MM.1S (cell line): Measurements from ENCODE around the gene APBB1IP.
"Not testable (repeated sequence)": the region's sequence is repeated elsewhere in the genome, so short reads cannot be mapped to it uniquely, and the experiment has no call there.

Experiments used
- DNase-seq: peaks from one replicate; pipeline ENCODE4 v3.0.0-alpha.2; 2015
- H2AFZ ChIP-seq: fragments of 300-600 bp; sonication (generic); 2 replicates; pipeline ENCODE4 v1.6.0; 2016; ENCODE audit warnings: antibody characterized with exemption, low read length
- H3F3A ChIP-seq: fragments of 300-600 bp; sonication (generic); 2 replicates; pipeline ENCODE4 v1.6.1; 2016; ENCODE audit warnings: mild to moderate bottlenecking, antibody characterized with exemption, low read length, moderate library complexity, mixed read lengths; ENCODE audit not compliant: insufficient read depth
- H3K27ac ChIP-seq: fragments of 300-600 bp; sonication (generic); 2 replicates; pipeline ENCODE4 v1.5.1; 2016; ENCODE audit warnings: mild to moderate bottlenecking, low read length
- H3K27me3 ChIP-seq: fragments of 300-600 bp; sonication (generic); replicated peaks from 2 replicates; pipeline ENCODE4 v1.6.0; 2016; ENCODE audit warnings: low read length; ENCODE audit not compliant: insufficient read depth
- H3K36me3 ChIP-seq: fragments of 300-600 bp; sonication (generic); replicated peaks from 2 replicates; pipeline ENCODE4 v1.6.1; 2016; ENCODE audit warnings: mild to moderate bottlenecking, low read length, mixed read lengths; ENCODE audit not compliant: insufficient read depth
- H3K4me1 ChIP-seq: fragments of 300-600 bp; sonication (generic); 2 replicates; pipeline ENCODE4 v1.6.1; 2016; ENCODE audit warnings: low read length, mixed read lengths
- H3K4me2 ChIP-seq: fragments of 300-600 bp; sonication (generic); 2 replicates; pipeline ENCODE4 v1.6.0; 2016; ENCODE audit warnings: low read depth, low read length
- H3K4me3 ChIP-seq: fragments of 300-600 bp; sonication (generic); 2 replicates; pipeline ENCODE4 v1.5.1; 2016; ENCODE audit warnings: low read length, mixed read lengths
- H3K79me2 ChIP-seq: fragments of 300-600 bp; sonication (generic); 2 replicates; pipeline ENCODE4 v1.6.1; 2016; ENCODE audit warnings: mixed run types, low read length, mixed read lengths
- H3K9ac ChIP-seq: fragments of 300-600 bp; sonication (generic); 2 replicates; pipeline ENCODE4 v1.6.1; 2016; ENCODE audit warnings: low read length, mixed read lengths
- H3K9me2 ChIP-seq: fragments of 300-600 bp; sonication (generic); replicated peaks from 2 replicates; pipeline ENCODE4 v1.6.1; 2016; ENCODE audit warnings: mild to moderate bottlenecking, low read length, mixed read lengths; ENCODE audit not compliant: insufficient read depth
- H3K9me3 ChIP-seq: fragments of 300-600 bp; sonication (generic); replicated peaks from 2 replicates; pipeline ENCODE4 v1.6.1; 2016; ENCODE audit warnings: mild to moderate bottlenecking, low read length, mixed read lengths; ENCODE audit not compliant: insufficient read depth
- H4K20me1 ChIP-seq: fragments of 300-600 bp; sonication (generic); 2 replicates; pipeline ENCODE4 v1.6.1; 2016; ENCODE audit warnings: mild to moderate bottlenecking, low read length, moderate library complexity, mixed read lengths; ENCODE audit not compliant: insufficient read depth
- EZH2 ChIP-seq: fragments of 300-600 bp; sonication (generic); optimal IDR thresholded peaks from 2 replicates; pipeline ENCODE3; 2017; ENCODE audit warnings: low read depth, mild to moderate bottlenecking, antibody characterized with exemption, low read length, mixed read lengths
- EZH2phosphoT487 ChIP-seq: fragments of 300-600 bp; sonication (generic); IDR thresholded peaks from 2 replicates; pipeline ENCODE4 v1.6.1; 2018; ENCODE audit warnings: antibody characterized with exemption, low read length
- TF ChIP-seq, protein P1 (sequence below): fragments of 300-600 bp; sonication (generic); IDR thresholded peaks from 2 replicates; pipeline ENCODE4 v1.5.1; 2016; ENCODE audit warnings: antibody characterized with exemption, low read length, mixed read lengths

Gene APBB1IP

DNA sequence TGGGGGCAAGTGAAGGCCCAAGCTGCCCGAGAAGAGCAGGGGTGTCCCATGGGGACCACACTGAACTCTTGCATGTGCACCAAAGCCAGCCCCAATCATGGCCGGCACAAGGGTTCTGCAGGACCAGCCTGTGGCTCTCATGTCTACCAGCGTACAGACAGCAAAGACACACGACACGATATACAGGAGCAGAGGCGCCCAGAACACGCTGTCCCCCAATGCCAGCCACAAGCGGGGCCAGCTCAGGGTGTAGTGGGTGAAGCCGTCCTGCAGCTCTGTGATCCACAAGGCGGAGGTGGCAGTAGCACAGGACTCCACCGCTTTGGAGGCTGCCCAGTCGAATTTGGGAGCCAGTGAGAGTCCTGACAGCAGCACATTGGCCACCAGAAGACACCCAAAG lies 150.5 kb downstream of the APBB1IP start:
- Histone ChIP-seq H3K4me2 (no peak overlapping the region), H4K20me1 (no peaks in the 10 kb centered on the region), H3K4me1 (no peaks in the 10 kb centered on the region), H3K9ac (no peak overlapping the region), H3K4me3 (no peak overlapping the region), H3K9me3 (no peaks in the 10 kb centered on the region), H3K36me3 (no peaks in the 10 kb centered on the region), H3F3A (no peaks in the 10 kb centered on the region), H2AFZ (no peak overlapping the region), H3K9me2 (no peaks in the 10 kb centered on the region), H3K27ac (no peak overlapping the region), H3K27me3 (no peaks in the 10 kb centered on the region), H3K79me2 (no peaks in the 10 kb centered on the region)
- no peak for DNase-seq
- TF ChIP-seq EZH2phosphoT487, result no peak
- TF ChIP-seq, protein P1, sequence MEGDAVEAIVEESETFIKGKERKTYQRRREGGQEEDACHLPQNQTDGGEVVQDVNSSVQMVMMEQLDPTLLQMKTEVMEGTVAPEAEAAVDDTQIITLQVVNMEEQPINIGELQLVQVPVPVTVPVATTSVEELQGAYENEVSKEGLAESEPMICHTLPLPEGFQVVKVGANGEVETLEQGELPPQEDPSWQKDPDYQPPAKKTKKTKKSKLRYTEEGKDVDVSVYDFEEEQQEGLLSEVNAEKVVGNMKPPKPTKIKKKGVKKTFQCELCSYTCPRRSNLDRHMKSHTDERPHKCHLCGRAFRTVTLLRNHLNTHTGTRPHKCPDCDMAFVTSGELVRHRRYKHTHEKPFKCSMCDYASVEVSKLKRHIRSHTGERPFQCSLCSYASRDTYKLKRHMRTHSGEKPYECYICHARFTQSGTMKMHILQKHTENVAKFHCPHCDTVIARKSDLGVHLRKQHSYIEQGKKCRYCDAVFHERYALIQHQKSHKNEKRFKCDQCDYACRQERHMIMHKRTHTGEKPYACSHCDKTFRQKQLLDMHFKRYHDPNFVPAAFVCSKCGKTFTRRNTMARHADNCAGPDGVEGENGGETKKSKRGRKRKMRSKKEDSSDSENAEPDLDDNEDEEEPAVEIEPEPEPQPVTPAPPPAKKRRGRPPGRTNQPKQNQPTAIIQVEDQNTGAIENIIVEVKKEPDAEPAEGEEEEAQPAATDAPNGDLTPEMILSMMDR, result no peak
- TF ChIP-seq EZH2, result no peak

DNA sequence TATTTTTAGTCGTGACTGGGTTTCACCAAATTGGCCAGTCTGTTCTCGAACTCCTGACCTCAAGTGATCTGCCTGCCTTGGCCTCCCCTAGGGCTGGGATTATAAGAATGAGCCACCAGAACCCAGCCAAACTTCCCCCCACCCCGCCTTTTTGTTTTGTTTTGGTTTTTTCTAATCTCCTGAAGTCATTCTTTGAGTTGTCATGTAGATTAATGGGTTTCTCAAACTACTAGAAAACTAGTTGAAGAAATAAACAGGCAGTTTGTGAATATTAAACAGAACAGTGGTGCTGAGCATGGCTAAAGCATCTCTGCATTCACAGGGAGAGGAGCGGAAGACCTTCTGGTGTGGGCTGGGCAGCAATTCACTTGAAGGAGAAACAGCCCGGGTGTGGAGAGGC lies 151.7 kb downstream of the APBB1IP start:
- H3K9me3 ChIP-seq, H3F3A ChIP-seq, H3K4me2 ChIP-seq, DNase-seq, H3K4me3 ChIP-seq, H3K36me3 ChIP-seq, H4K20me1 ChIP-seq, H3K9ac ChIP-seq, H3K9me2 ChIP-seq, H3K27ac ChIP-seq, H3K79me2 ChIP-seq, H3K4me1 ChIP-seq, H2AFZ ChIP-seq, H3K27me3 ChIP-seq: not testable (repeated sequence)

DNA sequence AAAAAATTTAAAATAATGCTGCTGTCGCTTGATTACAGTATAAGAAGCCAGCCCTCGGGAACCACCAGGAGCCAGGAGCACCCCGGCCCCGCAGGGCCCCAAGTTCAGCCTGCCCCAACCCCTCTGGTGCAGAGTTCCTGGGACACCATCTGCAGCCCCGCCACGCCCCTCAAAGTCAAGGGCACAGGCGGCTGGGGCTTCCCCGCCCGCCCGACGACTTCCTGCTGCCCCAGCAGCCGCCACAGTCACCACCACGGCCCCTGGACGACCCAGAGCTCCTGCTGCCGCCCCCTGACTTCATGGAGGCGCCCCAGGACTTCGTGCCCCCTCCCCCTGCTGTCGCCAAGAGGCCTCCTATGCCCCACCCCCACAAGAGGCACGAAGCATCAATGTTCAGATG lies 155.8 kb downstream of the APBB1IP start:
- Histone ChIP-seq H3K4me2 (no peak overlapping the region), H3F3A (no peaks in the 10 kb centered on the region), H3K9me3 (no peaks in the 10 kb centered on the region), H3K4me1 (no peaks in the 10 kb centered on the region), H4K20me1 (no peaks in the 10 kb centered on the region), H3K36me3 (no peaks in the 10 kb centered on the region), H3K9ac (no peak overlapping the region), H3K79me2 (no peaks in the 10 kb centered on the region), H3K27ac (no peak overlapping the region), H3K27me3 (no peaks in the 10 kb centered on the region), H3K4me3 (no peak overlapping the region), H3K9me2 (no peaks in the 10 kb centered on the region), H2AFZ (no peak overlapping the region)
- no peak for DNase-seq
- TF ChIP-seq EZH2 (no peak), EZH2phosphoT487 (no peak)
- TF ChIP-seq, protein P1, result no peak

DNA sequence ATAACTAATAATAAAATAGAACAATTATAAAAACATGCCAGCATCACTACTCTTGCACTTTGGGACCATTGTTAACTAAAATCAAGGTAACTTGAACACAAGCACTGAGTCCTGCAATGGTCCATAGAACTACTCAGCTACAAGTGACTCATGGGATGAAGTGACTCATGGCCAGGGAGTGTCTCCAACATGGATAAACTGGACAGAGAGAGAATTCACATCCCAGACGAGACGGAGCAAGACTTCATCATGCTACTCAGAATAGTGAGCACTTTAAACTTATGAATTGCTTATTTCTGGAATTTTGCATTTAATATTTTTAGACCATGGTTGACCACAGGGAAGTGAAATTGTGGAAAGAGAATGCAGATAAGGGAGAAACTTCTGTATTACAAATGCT lies 165.1 kb downstream of the APBB1IP start:
- H3K9me3 ChIP-seq, H3K9ac ChIP-seq, H3K27me3 ChIP-seq, H3K4me2 ChIP-seq, H3K36me3 ChIP-seq, H3F3A ChIP-seq, H3K9me2 ChIP-seq, H3K4me3 ChIP-seq, H3K27ac ChIP-seq, H4K20me1 ChIP-seq, DNase-seq, H3K4me1 ChIP-seq, H2AFZ ChIP-seq, H3K79me2 ChIP-seq: not testable (repeated sequence)

DNA sequence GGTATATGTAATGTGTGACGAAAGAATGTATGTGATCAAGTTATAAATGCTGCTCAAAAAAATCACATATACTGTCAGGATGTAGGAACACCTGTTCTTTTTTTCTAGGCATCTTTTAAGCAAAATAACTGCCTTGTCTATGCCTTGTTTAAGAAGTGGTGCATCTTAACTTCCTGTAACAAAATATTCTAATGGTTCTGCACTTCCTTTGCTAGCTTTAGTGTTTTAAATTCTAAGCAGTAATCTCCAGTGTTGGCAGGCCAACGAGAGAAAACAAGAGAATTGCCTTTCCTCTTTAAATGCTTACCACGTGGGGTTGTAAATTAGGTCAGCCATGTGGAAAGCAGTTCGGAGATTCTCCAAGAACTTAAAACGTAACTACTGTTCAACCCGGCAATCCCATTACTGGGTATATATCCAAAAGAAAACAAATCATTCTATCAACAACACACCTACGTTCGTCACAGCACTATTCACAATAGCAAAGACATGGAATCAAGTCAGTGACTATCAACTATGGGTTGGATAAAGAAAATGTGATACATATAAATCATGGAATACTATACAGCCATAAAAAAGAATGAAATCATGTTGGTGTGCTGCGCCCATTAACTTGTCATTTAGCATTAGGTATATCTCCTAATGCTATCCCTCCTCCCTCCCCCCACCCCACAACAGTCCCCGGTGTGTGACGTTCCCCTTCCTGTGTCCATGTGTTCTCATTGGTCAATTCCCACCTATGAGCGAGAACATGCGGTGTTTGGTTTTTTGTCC lies 166.4 kb downstream of the APBB1IP start:
- not testable (repeated sequence) for H3K27ac ChIP-seq, H3F3A ChIP-seq, H3K4me3 ChIP-seq, H4K20me1 ChIP-seq, H3K9ac ChIP-seq, DNase-seq, H2AFZ ChIP-seq, H3K9me3 ChIP-seq, H3K27me3 ChIP-seq, H3K4me1 ChIP-seq, H3K9me2 ChIP-seq, H3K4me2 ChIP-seq, H3K36me3 ChIP-seq, H3K79me2 ChIP-seq
